Measurements from ENCODE around the gene GPR68.
"Not testable (repeated sequence)": the region's sequence is repeated elsewhere in the genome, so short reads cannot be mapped to it uniquely, and the experiment has no call there.

Gene GPR68

GRCh38 chr14:91202234-91202974 lies 42.1 kb downstream of the GPR68 start (continued):
- no peak for TF ChIP-seq ZNF791 (tag by site-specific recombination; IDR thresholded peaks at IDR 0.05)
- no peak for TF ChIP-seq EGR2 (tag by site-specific recombination; IDR thresholded peaks at IDR 0.05; ENCODE audit: low read depth)

- POLR2A ChIA-PET; H3K9me3 ChIP-seq (ENCODE audit: control insufficient read depth, insufficient read depth, low read depth, low read length); H3K4me1 ChIP-seq (ENCODE audit: control insufficient read depth, insufficient read depth, low read length); CTCF ChIA-PET; H3K27ac ChIP-seq (ENCODE audit: extremely low read depth, low read depth, low read length); H3K4me3 ChIP-seq (ENCODE audit: low read depth, low read length): not testable (repeated sequence)
- H3K36me3 ChIP-seq (ENCODE audit: control insufficient read depth in 2 of 2, insufficient read depth in 1 of 2, low read length in 2 of 2) = peaks cover 0 to 71% of the 10 kb centered on the region in 2 experiments; a peak in 2 of 3 replicates
Measured at GRCh38 chr14:91200802-91201201, 43.7 kb downstream of the GPR68 start.

- TF ChIP-seq IKZF3 (tag by site-specific recombination; IDR thresholded peaks at IDR 0.05) = no peak
- TF ChIP-seq, protein P1, sequence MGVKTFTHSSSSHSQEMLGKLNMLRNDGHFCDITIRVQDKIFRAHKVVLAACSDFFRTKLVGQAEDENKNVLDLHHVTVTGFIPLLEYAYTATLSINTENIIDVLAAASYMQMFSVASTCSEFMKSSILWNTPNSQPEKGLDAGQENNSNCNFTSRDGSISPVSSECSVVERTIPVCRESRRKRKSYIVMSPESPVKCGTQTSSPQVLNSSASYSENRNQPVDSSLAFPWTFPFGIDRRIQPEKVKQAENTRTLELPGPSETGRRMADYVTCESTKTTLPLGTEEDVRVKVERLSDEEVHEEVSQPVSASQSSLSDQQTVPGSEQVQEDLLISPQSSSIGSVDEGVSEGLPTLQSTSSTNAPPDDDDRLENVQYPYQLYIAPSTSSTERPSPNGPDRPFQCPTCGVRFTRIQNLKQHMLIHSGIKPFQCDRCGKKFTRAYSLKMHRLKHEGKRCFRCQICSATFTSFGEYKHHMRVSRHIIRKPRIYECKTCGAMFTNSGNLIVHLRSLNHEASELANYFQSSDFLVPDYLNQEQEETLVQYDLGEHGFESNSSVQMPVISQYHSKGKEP (tag by site-specific recombination; IDR thresholded peaks at IDR 0.05) = no peak
- no peak for TF ChIP-seq AEBP2 (tag by site-specific recombination; IDR thresholded peaks at IDR 0.05; ENCODE audit: borderline replicate concordance)
- TF ChIP-seq HOXD13 (CRISPR knock-in tag; IDR thresholded peaks at IDR 0.05; ENCODE audit: borderline replicate concordance) = no peak
- TF ChIP-seq MYNN (tag by site-specific recombination; IDR thresholded peaks at IDR 0.05; ENCODE audit: borderline replicate concordance) = no peak
- TF ChIP-seq ZNF292 (tag by site-specific recombination; IDR thresholded peaks at IDR 0.05; ENCODE audit: borderline replicate concordance, low read depth) = no peak
- no peak overlapping the region for H3K27ac ChIP-seq (ENCODE audit: extremely low read depth, low read depth, low read length)
- ChIA-PET CTCF (no interaction called here), POLR2A (no interaction called here)
- no peaks in the 10 kb centered on the region for H3K4me1 ChIP-seq (ENCODE audit: control insufficient read depth, insufficient read depth, low read length)
- H3K4me3 ChIP-seq (ENCODE audit: low read depth, low read length) = no peak overlapping the region
- H3K9me3 ChIP-seq (ENCODE audit: control insufficient read depth, insufficient read depth, low read depth, low read length) = no peaks in the 10 kb centered on the region
- peaks cover 0 to 42% of the 10 kb centered on the region in 2 experiments; a peak in 2 of 3 replicates for H3K36me3 ChIP-seq (ENCODE audit: control insufficient read depth in 2 of 2, insufficient read depth in 1 of 2, low read length in 2 of 2)
Measured at GRCh38 chr14:91197631-91198030, 46.9 kb downstream of the GPR68 start.

DNA sequence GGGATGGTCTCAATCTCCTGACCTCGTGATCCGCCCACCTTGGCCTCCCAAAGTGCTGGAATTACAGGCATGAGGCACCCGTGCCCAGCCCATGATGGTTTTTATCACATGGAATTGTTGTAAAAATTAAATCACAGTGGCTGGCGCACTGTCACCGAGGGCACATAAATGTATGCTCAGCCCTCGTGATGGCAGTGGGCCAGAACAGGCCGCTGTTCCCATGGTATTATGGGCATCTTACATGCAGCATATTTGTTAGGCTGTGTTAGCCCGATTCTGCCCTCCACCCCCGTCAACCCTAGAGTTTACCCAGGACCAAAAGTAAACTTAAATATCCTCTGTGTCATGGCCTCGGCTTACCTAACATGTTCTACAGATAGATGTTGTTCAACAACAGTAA lies 48.6 kb downstream of the GPR68 start:
- TF ChIP-seq ZNF433 (tag by site-specific recombination; IDR thresholded peaks at IDR 0.05; ENCODE audit: low read depth) (no peak), ZBTB48 (tag by site-specific recombination; IDR thresholded peaks at IDR 0.05) (no peak), ZNF184 (tag by site-specific recombination; IDR thresholded peaks at IDR 0.05) (no peak), ZNF140 (tag by site-specific recombination; IDR thresholded peaks at IDR 0.05) (no peak), GLIS1 (tag by site-specific recombination; IDR thresholded peaks at IDR 0.05) (no peak), ZNF488 (tag by site-specific recombination; IDR thresholded peaks at IDR 0.05) (no peak), ZNF18 (tag by site-specific recombination; IDR thresholded peaks at IDR 0.05) (no peak), ZNF132 (tag by site-specific recombination; IDR thresholded peaks at IDR 0.05; ENCODE audit: borderline replicate concordance) (no peak)
- TF ChIP-seq, protein P1 (tag by site-specific recombination; IDR thresholded peaks at IDR 0.05) = no peak
- TF ChIP-seq, protein P2, sequence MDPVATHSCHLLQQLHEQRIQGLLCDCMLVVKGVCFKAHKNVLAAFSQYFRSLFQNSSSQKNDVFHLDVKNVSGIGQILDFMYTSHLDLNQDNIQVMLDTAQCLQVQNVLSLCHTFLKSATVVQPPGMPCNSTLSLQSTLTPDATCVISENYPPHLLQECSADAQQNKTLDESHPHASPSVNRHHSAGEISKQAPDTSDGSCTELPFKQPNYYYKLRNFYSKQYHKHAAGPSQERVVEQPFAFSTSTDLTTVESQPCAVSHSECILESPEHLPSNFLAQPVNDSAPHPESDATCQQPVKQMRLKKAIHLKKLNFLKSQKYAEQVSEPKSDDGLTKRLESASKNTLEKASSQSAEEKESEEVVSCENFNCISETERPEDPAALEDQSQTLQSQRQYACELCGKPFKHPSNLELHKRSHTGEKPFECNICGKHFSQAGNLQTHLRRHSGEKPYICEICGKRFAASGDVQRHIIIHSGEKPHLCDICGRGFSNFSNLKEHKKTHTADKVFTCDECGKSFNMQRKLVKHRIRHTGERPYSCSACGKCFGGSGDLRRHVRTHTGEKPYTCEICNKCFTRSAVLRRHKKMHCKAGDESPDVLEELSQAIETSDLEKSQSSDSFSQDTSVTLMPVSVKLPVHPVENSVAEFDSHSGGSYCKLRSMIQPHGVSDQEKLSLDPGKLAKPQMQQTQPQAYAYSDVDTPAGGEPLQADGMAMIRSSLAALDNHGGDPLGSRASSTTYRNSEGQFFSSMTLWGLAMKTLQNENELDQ (tag by site-specific recombination; IDR thresholded peaks at IDR 0.05; ENCODE audit: low read depth) = no peak
- H3K4me1 ChIP-seq (ENCODE audit: control insufficient read depth, insufficient read depth, low read length) = no peaks in the 10 kb centered on the region
- no peak overlapping the region for H3K27ac ChIP-seq (ENCODE audit: extremely low read depth, low read depth, low read length)
- CTCF ChIA-PET = interaction anchor here (0.7 kb wide), 1 partner anchor 15 kb away, joined by 3 read pairs; no protein-coding TSS in a partner anchor
- no peak overlapping the region for H3K4me3 ChIP-seq (ENCODE audit: low read depth, low read length)
- H3K36me3 ChIP-seq (ENCODE audit: control insufficient read depth in 2 of 2, insufficient read depth in 1 of 2, low read length in 2 of 2) = peaks cover 0 to 44% of the 10 kb centered on the region in 2 experiments; a peak in 2 of 3 replicates
- H3K9me3 ChIP-seq (ENCODE audit: control insufficient read depth, insufficient read depth, low read depth, low read length) = no peaks in the 10 kb centered on the region
- POLR2A ChIA-PET = no interaction called here
